ENCODE measurements around the gene HTR1E. TPM values are rescaled to one million over a fixed set of nuclear protein-coding genes. Genes with fewer than 3 reads are reported as not detected.

Gene HTR1E
- 0.33 TPM for total RNA-seq

DNA sequence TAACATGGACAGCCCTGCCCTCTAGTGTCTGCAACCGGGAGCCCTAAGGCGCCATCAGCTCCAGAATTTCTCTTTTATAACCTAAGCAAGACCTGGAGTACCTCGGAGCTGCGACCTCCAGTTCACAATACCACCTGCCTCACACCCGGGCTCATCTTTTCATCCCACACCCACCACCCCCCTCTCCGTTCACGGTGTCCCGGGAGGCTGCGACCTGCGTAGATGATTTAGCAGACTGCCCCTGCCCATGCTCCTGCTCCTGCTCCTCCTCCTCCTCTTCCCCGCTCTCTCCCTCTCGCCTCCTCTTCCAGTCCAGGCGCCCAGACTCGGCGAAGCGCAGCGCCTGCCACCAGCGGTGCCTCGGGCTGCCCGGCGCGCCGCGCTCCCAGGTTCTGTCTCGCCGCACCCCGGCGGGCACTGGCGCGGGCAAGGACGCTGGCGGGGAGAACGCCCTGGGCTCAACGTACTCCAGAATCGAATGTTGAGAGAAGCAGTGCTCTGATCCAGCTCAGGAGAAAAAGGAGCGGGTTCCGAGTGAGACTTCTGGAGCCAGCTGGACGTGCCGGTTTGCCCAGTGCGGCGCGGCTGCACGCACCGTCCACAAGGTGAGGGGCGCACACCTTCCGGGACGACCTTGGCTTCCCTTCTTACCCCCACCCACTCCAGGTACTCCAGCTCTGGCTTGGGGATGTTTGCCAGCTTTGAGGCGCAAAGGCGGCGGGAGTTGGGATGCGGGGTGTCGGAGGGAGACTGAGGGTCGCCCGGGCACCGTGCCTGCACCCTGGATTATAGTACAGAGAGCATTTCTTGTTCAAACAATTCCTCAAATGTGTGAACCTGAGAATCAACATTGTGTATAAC lies at the start of gene HTR1E:
Gene HTR1E, plus strand, starts transcription at position 310 of the 861 bp plus-strand sequence. CDS start 77,807 bp downstream, outside the sequence.

Other genes with a start within 250 kb of the HTR1E start
- gene CGA, start 157.6 kb downstream of the HTR1E start, total RNA-seq, result not detected
- 177 TPM for gene ZNF292, start 218.0 kb downstream of the HTR1E start, total RNA-seq